GM23248 (cell line): ENCODE data around the gene EPHB6. TPM values are rescaled to one million over a fixed set of nuclear protein-coding genes. Genes with fewer than 3 reads are reported as not detected.

Source experiments
- DNase-seq: peaks from one replicate; pipeline ENCODE4 v3.0.0-alpha.2; 2015
- H2AFZ ChIP-seq: fragments of 200-600 bp; sonication (generic); 2 replicates; pipeline ENCODE4 v1.6.1; 2016; ENCODE audit warnings: antibody characterized with exemption
- H3F3A ChIP-seq: fragments of 200-600 bp; sonication (generic); 2 replicates; pipeline ENCODE4 v1.6.1; 2016; ENCODE audit warnings: mild to moderate bottlenecking, antibody characterized with exemption, mixed run types; ENCODE audit not compliant: insufficient read depth
- H3K27ac ChIP-seq: fragments of 200-600 bp; sonication (generic); 2 replicates; pipeline ENCODE4 v1.5.1; 2016; ENCODE audit warnings: mild to moderate bottlenecking
- H3K27me3 ChIP-seq: fragments of 200-600 bp; sonication (generic); replicated peaks from 2 replicates; pipeline ENCODE4 v1.6.1; 2016; ENCODE audit warnings: mild to moderate bottlenecking; ENCODE audit not compliant: insufficient read depth
- H3K36me3 ChIP-seq: fragments of 200-600 bp; sonication (generic); 2 replicates; pipeline ENCODE4 v1.6.1; 2016; ENCODE audit warnings: low read depth, mild to moderate bottlenecking
- H3K4me1 ChIP-seq: fragments of 200-600 bp; sonication (generic); 2 replicates; pipeline ENCODE4 v1.6.1; 2016; ENCODE audit warnings: mild to moderate bottlenecking; ENCODE audit not compliant: insufficient read depth
- H3K4me2 ChIP-seq: fragments of 200-600 bp; sonication (generic); one replicate; pipeline ENCODE4 v1.6.1; 2016; ENCODE audit warnings: mild to moderate bottlenecking; ENCODE audit not compliant: unreplicated experiment
- H3K4me3 ChIP-seq: fragments of 200-600 bp; sonication (generic); 2 replicates; pipeline ENCODE4 v1.5.1; 2016; ENCODE audit warnings: mild to moderate bottlenecking
- H3K79me2 ChIP-seq: fragments of 200-600 bp; sonication (generic); 2 replicates; pipeline ENCODE4 v1.6.1; 2016; ENCODE audit warnings: mild to moderate bottlenecking; ENCODE audit not compliant: insufficient read depth
- H3K9ac ChIP-seq: fragments of 200-600 bp; sonication (generic); 2 replicates; pipeline ENCODE4 v1.6.1; 2016; ENCODE audit warnings: mild to moderate bottlenecking
- H3K9me2 ChIP-seq: fragments of 200-600 bp; sonication (generic); 2 replicates; pipeline ENCODE4 v1.6.1; 2016; ENCODE audit warnings: mixed run types, mild to moderate bottlenecking, moderate library complexity; ENCODE audit not compliant: insufficient read depth
- H3K9me3 ChIP-seq: fragments of 200-600 bp; sonication (generic); one replicate; pipeline ENCODE4 v1.6.1; 2017; ENCODE audit warnings: low read depth
- H4K20me1 ChIP-seq: fragments of 200-600 bp; sonication (generic); 2 replicates; pipeline ENCODE4 v1.6.0; 2016; ENCODE audit not compliant: insufficient read depth
- EZH2 ChIP-seq: fragments of 200-600 bp; sonication (generic); IDR thresholded peaks from 2 replicates; pipeline ENCODE4 v1.6.1; 2018; ENCODE audit warnings: antibody characterized with exemption, mild to moderate bottlenecking; ENCODE audit not compliant: insufficient read depth, poor library complexity, severe bottlenecking
- EZH2phosphoT487 ChIP-seq: fragments of 200-600 bp; sonication (generic); IDR thresholded peaks from 2 replicates; pipeline ENCODE4 v1.6.1; 2018; ENCODE audit warnings: antibody characterized with exemption, moderate library complexity, mild to moderate bottlenecking, low read depth; ENCODE audit not compliant: insufficient read depth
- WGBS, 2 experiments: methylation state at CpG; one replicate each; pipeline ENCODE4 v1.1.6; 2015 to 2017; ENCODE audit warnings: low lambda C conversion rate in 2 of 2, low coverage in 1 of 2; ENCODE audit errors: missing lambda C conversion rate in 2 of 2; 5-methylcytosine and 5-hydroxymethylcytosine counted together
- in situ Hi-C: fragments of 300-500 bp; cut with MboI; formaldehyde crosslinking; loops from 2 replicates; pipeline ENCODE4 v1.15.0; 2020
- polyA plus RNA-seq: library from polyadenylated mRNA; unstranded; fragments of >200 nt; fragmentation: Nextera tagmentation; extraction: Ambion mirVana; gene quantifications from 2 replicates; pipeline ENCODE4 v1.2.1, GENCODE V29; 2016
- total RNA-seq: library from RNA; depleted of rRNA; stranded (reverse); fragments of >200 nt; shearing (Covaris generic); gene quantifications from 2 replicates; pipeline ENCODE4 v1.2.3, GENCODE V29; 2014; rRNA removed

EPHB6 gene, protein sequence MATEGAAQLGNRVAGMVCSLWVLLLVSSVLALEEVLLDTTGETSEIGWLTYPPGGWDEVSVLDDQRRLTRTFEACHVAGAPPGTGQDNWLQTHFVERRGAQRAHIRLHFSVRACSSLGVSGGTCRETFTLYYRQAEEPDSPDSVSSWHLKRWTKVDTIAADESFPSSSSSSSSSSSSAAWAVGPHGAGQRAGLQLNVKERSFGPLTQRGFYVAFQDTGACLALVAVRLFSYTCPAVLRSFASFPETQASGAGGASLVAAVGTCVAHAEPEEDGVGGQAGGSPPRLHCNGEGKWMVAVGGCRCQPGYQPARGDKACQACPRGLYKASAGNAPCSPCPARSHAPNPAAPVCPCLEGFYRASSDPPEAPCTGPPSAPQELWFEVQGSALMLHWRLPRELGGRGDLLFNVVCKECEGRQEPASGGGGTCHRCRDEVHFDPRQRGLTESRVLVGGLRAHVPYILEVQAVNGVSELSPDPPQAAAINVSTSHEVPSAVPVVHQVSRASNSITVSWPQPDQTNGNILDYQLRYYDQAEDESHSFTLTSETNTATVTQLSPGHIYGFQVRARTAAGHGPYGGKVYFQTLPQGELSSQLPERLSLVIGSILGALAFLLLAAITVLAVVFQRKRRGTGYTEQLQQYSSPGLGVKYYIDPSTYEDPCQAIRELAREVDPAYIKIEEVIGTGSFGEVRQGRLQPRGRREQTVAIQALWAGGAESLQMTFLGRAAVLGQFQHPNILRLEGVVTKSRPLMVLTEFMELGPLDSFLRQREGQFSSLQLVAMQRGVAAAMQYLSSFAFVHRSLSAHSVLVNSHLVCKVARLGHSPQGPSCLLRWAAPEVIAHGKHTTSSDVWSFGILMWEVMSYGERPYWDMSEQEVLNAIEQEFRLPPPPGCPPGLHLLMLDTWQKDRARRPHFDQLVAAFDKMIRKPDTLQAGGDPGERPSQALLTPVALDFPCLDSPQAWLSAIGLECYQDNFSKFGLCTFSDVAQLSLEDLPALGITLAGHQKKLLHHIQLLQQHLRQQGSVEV
- total RNA-seq (0.11 and 0.13 TPM in 2 replicates), polyA plus RNA-seq (0.98 and 1.2 TPM in 2 replicates)

- Histone ChIP-seq H3K36me3 (no peaks in the 10 kb centered on the region), H3F3A (no peaks in the 10 kb centered on the region), H3K9me3 (no peaks in the 10 kb centered on the region), H3K27ac (no peak within 1 kb of the TSS), H3K79me2 (no peaks in the 10 kb centered on the region), H4K20me1 (no peaks in the 10 kb centered on the region), H3K4me2 (peak within 1 kb of the TSS; percentile 81), H2AFZ (peak within 1 kb of the TSS; percentile 87), H3K4me1 (0 out of 2 replicates have a peak, but pooled peaks cover 3% of the 10 kb centered on the region), H3K9me2 (no peaks in the 10 kb centered on the region), H3K27me3 (peaks cover 35% of the 10 kb centered on the region), H3K9ac (0 out of 2 replicates have a peak within 1 kb of the TSS, but pooled peaks have one; percentile 22), H3K4me3 (peak within 1 kb of the TSS; percentile 71)
- DNase-seq: peak; percentile 62
- 0 to 1% methylated on average over 30 to 52 of the region's 70 CpGs for WGBS, 2 experiments
- TF ChIP-seq EZH2: no peak
- no peak for TF ChIP-seq EZH2phosphoT487
- in situ Hi-C loops: no loop called here
These were observed at the start of gene EPHB6 for GRCh38 chr7:142854372-142855113. EPHB6 (plus strand) TSS chr7:142855076; CDS start chr7:142863228, 8,152 bp downstream.

DNA sequence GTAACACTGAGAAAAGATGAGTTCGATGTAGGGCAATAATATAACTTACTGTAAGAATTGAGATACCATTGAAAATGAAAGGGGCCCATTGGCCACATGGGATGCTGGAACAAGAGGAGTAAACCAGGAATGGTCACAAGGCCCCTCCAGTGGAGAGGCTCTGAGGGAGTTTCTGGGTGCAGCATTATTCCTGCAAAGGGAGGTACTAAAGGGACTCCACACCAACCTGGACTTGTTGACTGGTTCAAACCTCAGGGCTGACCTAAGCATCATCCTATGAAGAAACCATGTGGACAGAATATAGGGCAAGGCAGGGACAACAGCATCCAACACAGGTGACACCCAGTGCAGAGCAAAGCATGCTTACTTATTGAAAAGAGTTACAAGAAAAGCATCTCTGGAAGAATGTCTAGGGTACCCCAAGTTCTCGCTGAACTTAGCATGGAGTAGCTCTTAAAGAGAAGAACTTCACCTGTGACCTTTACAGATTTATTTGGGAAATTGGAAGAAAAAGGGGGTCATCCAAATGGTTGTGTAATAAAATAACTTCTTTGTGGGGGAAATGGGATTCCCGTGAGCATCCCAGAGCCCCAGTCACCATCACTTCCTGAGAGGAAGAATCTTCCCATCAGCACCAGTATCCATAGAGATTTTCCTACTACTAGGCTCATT lies 49.4 kb upstream of the EPHB6 start:
- no peak overlapping the region for H3K4me3 ChIP-seq
- H3K27me3 ChIP-seq: peaks cover 23% of the 10 kb centered on the region
- no peaks in the 10 kb centered on the region for H4K20me1 ChIP-seq
- H3F3A ChIP-seq: peaks cover 13% of the 10 kb centered on the region
- no peaks in the 10 kb centered on the region for H3K9me2 ChIP-seq
- in situ Hi-C loops: no loop called here
- H3K9me3 ChIP-seq: no peaks in the 10 kb centered on the region
- no peaks in the 10 kb centered on the region for H3K79me2 ChIP-seq
- no peaks in the 10 kb centered on the region for H3K36me3 ChIP-seq
- H3K9ac ChIP-seq: no peak overlapping the region
- H3K4me1 ChIP-seq: no peaks in the 10 kb centered on the region
- no peak overlapping the region for H3K4me2 ChIP-seq
- WGBS, 2 experiments: 46 to 49% methylated on average over 3 of the region's 3 CpGs
- H2AFZ ChIP-seq: no peak overlapping the region
- no peak overlapping the region for H3K27ac ChIP-seq
- no peak for DNase-seq
- TF ChIP-seq EZH2 (no peak), EZH2phosphoT487 (no peak)

DNA sequence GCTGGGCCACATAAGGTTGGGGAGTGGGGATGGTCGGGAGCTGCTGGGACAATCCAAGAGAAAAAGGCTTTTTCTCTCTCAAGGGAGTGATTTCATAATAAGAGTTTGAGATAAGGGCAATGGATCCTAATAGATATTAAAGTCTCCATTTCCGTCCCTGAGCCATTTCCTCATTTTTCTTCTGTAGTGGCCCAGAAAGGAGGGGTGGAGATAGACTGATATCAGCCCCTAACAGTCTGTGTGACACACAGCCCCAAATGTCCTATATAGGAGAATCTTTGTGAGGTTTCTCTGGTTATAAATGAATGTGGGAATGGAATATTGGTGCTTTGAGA lies 48.9 kb upstream of the EPHB6 start:
- no peaks in the 10 kb centered on the region for H4K20me1 ChIP-seq
- peaks cover 13% of the 10 kb centered on the region for H3F3A ChIP-seq
- no peaks in the 10 kb centered on the region for H3K36me3 ChIP-seq
- H3K27me3 ChIP-seq: peaks cover 22% of the 10 kb centered on the region
- H3K4me2 ChIP-seq: no peak overlapping the region
- H3K9ac ChIP-seq: no peak overlapping the region
- no peaks in the 10 kb centered on the region for H3K4me1 ChIP-seq
- no peak overlapping the region for H3K27ac ChIP-seq
- H3K79me2 ChIP-seq: no peaks in the 10 kb centered on the region
- in situ Hi-C loops: no loop called here
- DNase-seq: no peak
- H2AFZ ChIP-seq: no peak overlapping the region
- no peak overlapping the region for H3K4me3 ChIP-seq
- H3K9me3 ChIP-seq: no peaks in the 10 kb centered on the region
- H3K9me2 ChIP-seq: no peaks in the 10 kb centered on the region
- WGBS, 2 experiments: 11 to 23% methylated on average over 2 of the region's 2 CpGs
- no peak for TF ChIP-seq EZH2
- no peak for TF ChIP-seq EZH2phosphoT487
